Esophagus muscularis mucosa (tissue), 4 donors: Measurements from ENCODE around the gene MAPK11. TPM values are rescaled to one million over a fixed set of nuclear protein-coding genes. Genes with fewer than 3 reads are reported as not detected.

Experiments
- DNase-seq: peaks from one replicate; pipeline ENCODE4 v3.0.0-alpha.2; 2017; ENCODE audit errors: extremely low spot score
- H3K27ac ChIP-seq, 4 donors: fragments of 200-600 bp; sonication (generic); replicated peaks in 1 of 4; 1 replicate in 3 of 4; 2 replicates in 1 of 4; pipeline ENCODE4 v1.5.1; 2016 to 2019; ENCODE audit warnings: mild to moderate bottlenecking in 1 of 4
- H3K27me3 ChIP-seq, 4 donors: fragments of 200-600 bp; sonication (generic); one replicate each; pipeline versions ENCODE4 v1.5.1 to v1.6.0; 2016 to 2019
- H3K36me3 ChIP-seq, 4 donors: fragments of 200-600 bp; sonication (generic); one replicate each; pipeline ENCODE4 v1.5.1; 2016 to 2019
- H3K4me1 ChIP-seq, 4 donors: fragments of 200-600 bp; sonication (generic); one replicate each; pipeline ENCODE4 v1.5.1; 2016 to 2019
- H3K4me3 ChIP-seq, 4 donors: fragments of 200-600 bp; sonication (generic); 1 replicate in 2 of 4; 2 replicates in 2 of 4; pipeline ENCODE4 v1.5.1; 2016 to 2019; ENCODE audit warnings: mild to moderate bottlenecking in 4 of 4, moderate library complexity in 1 of 4
- H3K9me3 ChIP-seq, 4 donors: fragments of 200-600 bp; sonication (generic); 1 replicate in 3 of 4; 2 replicates in 1 of 4; pipeline ENCODE4 v1.5.1; 2016 to 2019
- EP300 ChIP-seq: sonication (generic); formaldehyde crosslinking; IDR thresholded peaks from one replicate; pipeline ENCODE4 v1.6.1; 2017; ENCODE audit warnings: antibody characterized with exemption
- POLR2A ChIP-seq: fragments of 450-650 bp; IDR thresholded peaks from one replicate; pipeline ENCODE4 v1.6.1; 2017; ENCODE audit warnings: antibody characterized with exemption, moderate library complexity, mild to moderate bottlenecking, low read depth
- POLR2AphosphoS5 ChIP-seq, 2 donors: sonication (generic); formaldehyde crosslinking; IDR thresholded peaks; one replicate each; pipeline ENCODE4 v1.6.1; 2017; ENCODE audit warnings: antibody characterized with exemption in 2 of 2
- WGBS: methylation state at CpG from one replicate; pipeline ENCODE4 v1.1.5; 2018; 5-methylcytosine and 5-hydroxymethylcytosine counted together
- intact Hi-C: fragments of 100-400 bp; cut with DNase I; formaldehyde crosslinking; loops from one replicate; pipeline ENCODE4 v1.15.1; 2023
- total RNA-seq, 4 donors: library from RNA; depleted of rRNA; stranded (reverse); fragments of >200 nt; gene quantifications; one replicate each; pipeline versions ENCODE4 v1.1.0 to v1.2.1, GENCODE V29; 2016
- TF ChIP-seq, protein P1 (sequence below), 3 experiments: fragments of 200-600 bp in 2 of 3; fragments of 450-650 bp in 1 of 3; sonication (generic) in 2 of 3; IDR thresholded peaks; one replicate each; pipeline ENCODE4 v1.5.1; 2017 to 2019; ENCODE audit warnings: antibody characterized with exemption in 3 of 3, mild to moderate bottlenecking in 2 of 3, moderate library complexity in 1 of 3

MAPK11 gene
- total RNA-seq, 4 donors from 2014 or later = 3.7 to 12.5 (median 10.1) TPM

- Histone ChIP-seq H3K27ac (peak overlapping the region; percentile 81 to 93 (median 87)), H3K9me3 (no peaks in the 10 kb centered on the region), H3K4me1 (peaks cover 39 to 57% (median 53%) of the 10 kb centered on the region in 4 donors), H3K36me3 (peaks cover 0 to 7% (median 0%) of the 10 kb centered on the region in 4 donors), H3K27me3 (no peaks in the 10 kb centered on the region), H3K4me3 (no peak overlapping the region)
- intact Hi-C loops = loop anchor here (2.0 kb wide), 1 partner anchor 18 kb away; the partner anchor contains the start of gene DENND6B
- TF ChIP-seq POLR2A (no peak), EP300 (no peak), POLR2AphosphoS5 (IDR thresholded peaks at IDR 0.05) (no peak)
- TF ChIP-seq, protein P1, sequence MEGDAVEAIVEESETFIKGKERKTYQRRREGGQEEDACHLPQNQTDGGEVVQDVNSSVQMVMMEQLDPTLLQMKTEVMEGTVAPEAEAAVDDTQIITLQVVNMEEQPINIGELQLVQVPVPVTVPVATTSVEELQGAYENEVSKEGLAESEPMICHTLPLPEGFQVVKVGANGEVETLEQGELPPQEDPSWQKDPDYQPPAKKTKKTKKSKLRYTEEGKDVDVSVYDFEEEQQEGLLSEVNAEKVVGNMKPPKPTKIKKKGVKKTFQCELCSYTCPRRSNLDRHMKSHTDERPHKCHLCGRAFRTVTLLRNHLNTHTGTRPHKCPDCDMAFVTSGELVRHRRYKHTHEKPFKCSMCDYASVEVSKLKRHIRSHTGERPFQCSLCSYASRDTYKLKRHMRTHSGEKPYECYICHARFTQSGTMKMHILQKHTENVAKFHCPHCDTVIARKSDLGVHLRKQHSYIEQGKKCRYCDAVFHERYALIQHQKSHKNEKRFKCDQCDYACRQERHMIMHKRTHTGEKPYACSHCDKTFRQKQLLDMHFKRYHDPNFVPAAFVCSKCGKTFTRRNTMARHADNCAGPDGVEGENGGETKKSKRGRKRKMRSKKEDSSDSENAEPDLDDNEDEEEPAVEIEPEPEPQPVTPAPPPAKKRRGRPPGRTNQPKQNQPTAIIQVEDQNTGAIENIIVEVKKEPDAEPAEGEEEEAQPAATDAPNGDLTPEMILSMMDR (IDR thresholded peaks at IDR 0.05) = no peak
- WGBS = 36% methylated on average over 3 of the region's 9 CpGs
- no peak for DNase-seq
These were observed 38.9 kb upstream of the MAPK11 start for GRCh38 chr22:50308986-50309600.

- TF ChIP-seq, protein P1 (IDR thresholded peaks at IDR 0.05) = no peak
- peak; percentile 52 to 63 for TF ChIP-seq POLR2AphosphoS5 (IDR thresholded peaks at IDR 0.05)
- no peak for TF ChIP-seq EP300
- intact Hi-C loops = loop anchor here (2.0 kb wide), 1 partner anchor 18 kb away; the partner anchor contains the start of gene DENND6B
- Histone ChIP-seq H3K27ac (peak overlapping the region; percentile 81 to 93 (median 87)), H3K27me3 (no peaks in the 10 kb centered on the region), H3K4me3 (peak overlapping the region in 2 of 4 donors; percentile 1 to 19), H3K36me3 (peaks cover 0 to 7% (median 0%) of the 10 kb centered on the region in 4 donors), H3K9me3 (no peaks in the 10 kb centered on the region), H3K4me1 (peaks cover 41 to 58% (median 56%) of the 10 kb centered on the region in 4 donors)
- WGBS = 38% methylated on average over 4 of the region's 7 CpGs
- peak; percentile 95 for DNase-seq
These were observed 38.4 kb upstream of the MAPK11 start for GRCh38 chr22:50308597-50308935.

DNA sequence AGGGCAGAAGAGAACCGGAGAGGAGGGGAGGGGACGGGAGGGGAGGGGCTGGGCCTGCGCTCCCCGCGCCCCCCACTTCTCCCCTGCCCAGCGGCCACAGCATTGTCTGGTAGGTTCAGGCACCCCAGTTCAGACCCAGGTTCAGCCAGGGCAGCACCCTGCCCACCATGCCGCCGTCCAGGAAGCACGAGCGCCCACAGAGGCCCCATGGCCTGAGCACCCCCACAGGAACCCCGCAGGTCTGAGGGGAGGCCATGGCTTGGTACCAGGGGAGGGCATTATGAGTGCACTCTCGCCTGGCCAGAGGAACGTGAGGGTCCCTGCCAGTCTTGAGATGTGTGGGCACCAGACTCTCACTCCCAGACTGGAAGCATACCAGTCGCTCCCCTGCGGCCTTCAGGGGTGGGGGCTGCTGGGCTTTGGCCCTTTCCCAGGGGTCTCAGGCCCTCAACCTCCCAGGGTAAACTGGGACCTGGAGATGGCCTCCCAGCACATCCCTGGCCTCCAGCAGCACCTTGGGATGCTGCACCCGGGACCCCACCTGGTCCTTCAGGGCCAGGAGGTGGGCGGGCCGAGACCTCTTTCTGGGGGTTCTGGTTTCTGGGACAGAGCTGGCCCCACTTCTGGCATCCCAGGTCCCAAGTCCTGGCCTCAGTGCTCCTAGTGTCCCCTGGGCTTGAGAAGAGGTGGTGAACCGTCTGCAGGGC, 37.9 kb upstream of the MAPK11 start:
- 26% methylated on average over 10 of the region's 19 CpGs for WGBS
- TF ChIP-seq, protein P1 (IDR thresholded peaks at IDR 0.05) = no peak
- TF ChIP-seq POLR2A (no peak), EP300 (no peak), POLR2AphosphoS5 (IDR thresholded peaks at IDR 0.05) (no peak)
- peaks cover 0 to 7% (median 0%) of the 10 kb centered on the region in 4 donors for H3K36me3 ChIP-seq
- H3K4me3 ChIP-seq = peak overlapping the region in 3 of 4 donors; percentile 1 to 23 (median 19)
- no peaks in the 10 kb centered on the region for H3K27me3 ChIP-seq
- H3K4me1 ChIP-seq = peaks cover 46 to 64% (median 60%) of the 10 kb centered on the region in 4 donors
- DNase-seq = no peak
- H3K27ac ChIP-seq = peak overlapping the region; percentile 81 to 93 (median 87)
- intact Hi-C loops = loop anchor here (2.0 kb wide), 1 partner anchor 19 kb away; the partner anchor contains the start of gene DENND6B
- H3K9me3 ChIP-seq = no peaks in the 10 kb centered on the region

DNA sequence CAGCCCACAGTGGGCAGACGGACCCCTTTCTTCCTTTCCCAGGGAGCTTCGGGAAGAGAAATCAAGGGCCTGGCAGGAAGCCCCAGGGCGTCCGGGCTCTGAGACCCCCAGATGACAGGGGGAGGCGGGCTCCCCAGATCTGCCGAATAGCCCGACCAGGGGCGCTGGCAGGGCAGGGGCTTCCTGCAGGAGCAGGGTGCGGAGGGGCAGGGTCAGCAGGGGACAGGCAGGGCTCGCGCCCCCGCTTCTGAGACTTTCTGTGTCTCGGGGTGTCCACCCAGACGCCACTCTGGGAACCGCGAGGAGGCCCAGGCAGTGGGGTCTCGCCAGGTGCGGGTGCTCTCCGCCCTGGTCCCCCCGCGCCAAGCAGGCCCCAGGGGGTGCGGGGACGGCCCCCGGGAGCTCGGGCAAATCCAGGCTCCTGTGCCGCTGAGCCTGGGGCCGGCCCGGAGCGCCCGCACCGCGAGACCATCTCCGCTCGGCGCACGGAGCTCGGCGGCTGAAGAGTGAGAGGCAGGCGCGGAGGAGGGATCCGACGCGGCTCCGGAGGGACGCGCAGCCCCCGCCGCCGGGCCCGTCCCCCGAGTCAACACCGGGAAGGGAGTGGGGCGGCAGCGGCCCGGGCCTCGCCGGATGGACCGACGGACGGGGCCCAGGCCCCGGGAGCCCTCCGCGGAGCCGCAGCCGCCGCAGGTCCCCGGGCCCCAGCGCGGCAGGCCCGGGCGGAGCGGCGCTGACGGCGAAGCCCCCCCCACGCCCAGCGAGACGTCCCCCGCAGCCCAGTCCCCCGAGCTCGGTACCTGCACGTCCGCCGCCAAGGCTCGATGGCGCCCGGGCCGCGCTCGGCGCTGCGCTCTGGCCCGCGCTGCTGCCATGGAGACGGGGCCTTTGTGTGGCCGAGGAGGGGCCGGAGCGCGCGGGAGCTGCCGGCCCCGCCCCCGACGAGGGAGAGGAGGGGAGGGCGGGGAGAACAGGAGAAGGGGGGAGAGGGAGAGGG, 36.9 kb upstream of the MAPK11 start, which contains the start of gene PLXNB2:
PLXNB2 (minus strand) TSS at position 894 of the 997 bp plus-strand sequence. CDS start 17,062 bp downstream, outside the sequence.
- Histone ChIP-seq H3K27me3 (no peaks in the 10 kb centered on the region), H3K4me1 (peaks cover 56 to 74% (median 70%) of the 10 kb centered on the region in 4 donors), H3K27ac (peak within 1 kb of the TSS; percentile 87 to 93 (median 91)), H3K9me3 (no peaks in the 10 kb centered on the region), H3K4me3 (peak within 1 kb of the TSS; percentile 91 to 98 (median 94)), H3K36me3 (peaks cover 0 to 5% (median 0%) of the 10 kb centered on the region in 4 donors)
- intact Hi-C loops = no loop called here
- TF ChIP-seq POLR2A (no peak), POLR2AphosphoS5 (IDR thresholded peaks at IDR 0.05) (peak; percentile 67 to 82)
- no peak for DNase-seq
- 0% methylated on average over 10 of the region's 105 CpGs for WGBS
